Loucy (cell line): ENCODE measurements around the gene AKR7A2.

Source experiments
- EZH2phosphoT487 ChIP-seq: fragments of 200-600 bp; IDR thresholded peaks from 2 replicates; pipeline ENCODE4 v1.6.1; 2018; ENCODE audit warnings: antibody characterized with exemption, mild to moderate bottlenecking, moderate library complexity, borderline replicate concordance
- TF ChIP-seq, protein P1 (sequence below): fragments of 200-600 bp; sonication (generic); conservative IDR thresholded peaks from 2 replicates; pipeline ENCODE4 v1.5.1; 2014; ENCODE audit warnings: mild to moderate bottlenecking, antibody characterized with exemption, low read length

GRCh38 chr1:19317126-19317910 is 5.4 kb upstream of the AKR7A2 start:
- TF ChIP-seq, protein P1, sequence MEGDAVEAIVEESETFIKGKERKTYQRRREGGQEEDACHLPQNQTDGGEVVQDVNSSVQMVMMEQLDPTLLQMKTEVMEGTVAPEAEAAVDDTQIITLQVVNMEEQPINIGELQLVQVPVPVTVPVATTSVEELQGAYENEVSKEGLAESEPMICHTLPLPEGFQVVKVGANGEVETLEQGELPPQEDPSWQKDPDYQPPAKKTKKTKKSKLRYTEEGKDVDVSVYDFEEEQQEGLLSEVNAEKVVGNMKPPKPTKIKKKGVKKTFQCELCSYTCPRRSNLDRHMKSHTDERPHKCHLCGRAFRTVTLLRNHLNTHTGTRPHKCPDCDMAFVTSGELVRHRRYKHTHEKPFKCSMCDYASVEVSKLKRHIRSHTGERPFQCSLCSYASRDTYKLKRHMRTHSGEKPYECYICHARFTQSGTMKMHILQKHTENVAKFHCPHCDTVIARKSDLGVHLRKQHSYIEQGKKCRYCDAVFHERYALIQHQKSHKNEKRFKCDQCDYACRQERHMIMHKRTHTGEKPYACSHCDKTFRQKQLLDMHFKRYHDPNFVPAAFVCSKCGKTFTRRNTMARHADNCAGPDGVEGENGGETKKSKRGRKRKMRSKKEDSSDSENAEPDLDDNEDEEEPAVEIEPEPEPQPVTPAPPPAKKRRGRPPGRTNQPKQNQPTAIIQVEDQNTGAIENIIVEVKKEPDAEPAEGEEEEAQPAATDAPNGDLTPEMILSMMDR: no peak
- TF ChIP-seq EZH2phosphoT487: no peak
